HUES6 (cell line): ENCODE data around the gene UVRAG.

Experiments used
- H3K27ac ChIP-seq: 2 replicates; pipeline ENCODE4 v1.7.0; 2013; ENCODE audit warnings: low read depth, mild to moderate bottlenecking, low read length, inconsistent platforms
- H3K27me3 ChIP-seq: 2 replicates; pipeline ENCODE4 v1.6.1; 2013; ENCODE audit warnings: low read length; ENCODE audit not compliant: control insufficient read depth, insufficient read depth
- H3K36me3 ChIP-seq: 2 replicates; pipeline ENCODE4 v1.6.1; 2013; ENCODE audit warnings: low read length; ENCODE audit not compliant: control insufficient read depth, insufficient read depth
- H3K4me1 ChIP-seq: 2 replicates; pipeline ENCODE4 v1.6.1; 2013; ENCODE audit warnings: low read length; ENCODE audit not compliant: control insufficient read depth, insufficient read depth
- H3K4me3 ChIP-seq: 2 replicates; pipeline ENCODE4 v1.5.1; 2013; ENCODE audit warnings: low read depth, low read length
- H3K9ac ChIP-seq: one replicate; pipeline ENCODE4 v1.6.1; 2013; ENCODE audit warnings: mild to moderate bottlenecking, low read length
- H3K9me3 ChIP-seq: 2 replicates; pipeline ENCODE4 v1.6.1; 2013; ENCODE audit warnings: low read depth, low read length; ENCODE audit not compliant: control insufficient read depth, insufficient read depth

UVRAG gene

GRCh38 chr11:76087749-76088148 is 272.7 kb downstream of the UVRAG start:
- Histone ChIP-seq H3K27ac (no peak overlapping the region), H3K4me3 (no peak overlapping the region), H3K36me3 (no peaks in the 10 kb centered on the region)

GRCh38 chr11:76088511-76088910 is 273.5 kb downstream of the UVRAG start:
- Histone ChIP-seq H3K9ac (no peak overlapping the region), H3K4me3 (no peak overlapping the region), H3K27me3 (no peaks in the 10 kb centered on the region), H3K9me3 (no peaks in the 10 kb centered on the region), H3K4me1 (peaks cover 4% of the 10 kb centered on the region; the same call in 1 of the 2 replicates), H3K27ac (peak overlapping the region; percentile 41; the same call in 1 of the 2 replicates), H3K36me3 (no peaks in the 10 kb centered on the region)

More at GRCh38 chr11:76087749-76088148, 272.7 kb downstream of the UVRAG start:
- H3K27me3 ChIP-seq, result no peaks in the 10 kb centered on the region
- no peak overlapping the region for H3K9ac ChIP-seq
- H3K9me3 ChIP-seq, result no peaks in the 10 kb centered on the region
- peaks cover 4% of the 10 kb centered on the region; the same call in 1 of the 2 replicates for H3K4me1 ChIP-seq

DNA sequence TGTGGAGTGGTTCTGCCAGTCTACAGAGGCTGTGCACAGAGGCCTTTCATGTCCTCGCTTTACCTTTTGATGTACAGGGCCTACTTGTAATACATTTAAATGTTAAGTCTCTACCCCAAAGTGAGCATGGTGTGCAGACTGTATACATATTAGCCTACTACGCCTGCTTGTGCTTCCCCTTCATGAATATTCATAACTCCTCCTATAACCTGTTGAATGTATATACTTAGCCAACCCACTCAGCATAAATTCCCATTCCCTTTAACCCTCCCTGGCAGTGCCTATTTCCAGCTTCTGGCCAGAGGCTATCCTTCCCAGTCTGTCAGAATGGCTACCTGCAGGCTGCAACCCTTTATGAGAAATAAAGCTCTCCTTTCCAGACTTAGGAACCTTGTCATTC is 275.2 kb downstream of the UVRAG start:
- no peaks in the 10 kb centered on the region for H3K36me3 ChIP-seq
- peaks cover 4% of the 10 kb centered on the region for H3K4me1 ChIP-seq
- no peak overlapping the region for H3K9ac ChIP-seq

DNA sequence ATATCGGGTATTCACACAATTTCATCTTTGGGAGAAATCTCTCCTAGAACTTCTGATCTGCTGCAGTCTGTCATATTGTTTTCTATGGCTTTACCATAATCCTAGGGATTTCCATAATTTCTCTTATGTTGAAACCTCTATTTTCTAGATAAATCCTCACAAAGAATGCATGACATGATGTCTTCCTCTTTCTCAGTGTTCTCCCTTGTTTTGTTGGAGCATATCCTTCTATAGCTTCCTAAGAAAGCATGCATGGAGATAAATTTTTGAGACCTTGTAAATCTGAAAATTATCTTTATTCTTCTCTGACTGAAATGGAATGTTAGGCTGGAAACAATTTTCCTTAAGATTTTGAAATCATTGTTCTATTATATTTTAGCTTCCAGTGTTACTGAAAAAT is 275.8 kb downstream of the UVRAG start:
- H3K36me3 ChIP-seq, result no peaks in the 10 kb centered on the region
- H3K4me1 ChIP-seq, result peaks cover 4% of the 10 kb centered on the region
- no peak overlapping the region for H3K9ac ChIP-seq
- H3K9me3 ChIP-seq, result no peaks in the 10 kb centered on the region
- H3K27me3 ChIP-seq, result no peaks in the 10 kb centered on the region
- no peak overlapping the region for H3K4me3 ChIP-seq
- H3K27ac ChIP-seq, result no peak overlapping the region

More for the DNA sequence above, 275.2 kb downstream of the UVRAG start:
- H3K9me3 ChIP-seq, result no peaks in the 10 kb centered on the region
- no peak overlapping the region for H3K27ac ChIP-seq
- H3K27me3 ChIP-seq, result no peaks in the 10 kb centered on the region
- no peak overlapping the region for H3K4me3 ChIP-seq

DNA sequence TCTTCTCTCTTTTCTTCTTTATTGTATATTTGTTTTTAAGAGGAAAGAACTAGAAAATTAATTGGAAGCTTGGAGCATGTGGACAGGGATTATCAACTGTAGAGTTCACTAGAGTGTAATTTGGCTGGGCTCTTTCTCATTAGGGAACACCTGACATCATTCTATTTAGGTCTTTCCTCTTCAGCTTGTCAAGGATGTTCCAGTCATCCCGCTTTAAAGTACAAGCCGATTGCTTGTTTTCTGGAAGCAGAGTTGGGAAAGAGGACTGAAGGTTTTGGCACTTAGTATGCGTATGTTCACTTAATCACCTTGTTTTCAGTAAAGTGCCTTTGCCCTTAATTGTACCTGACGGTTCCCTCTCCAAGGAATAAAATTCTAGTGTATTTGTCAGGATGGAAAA is 279.7 kb downstream of the UVRAG start:
- Histone ChIP-seq H3K4me3 (no peak overlapping the region), H3K9ac (no peak overlapping the region), H3K9me3 (no peaks in the 10 kb centered on the region), H3K4me1 (no peaks in the 10 kb centered on the region; the same call in none of the 2 replicates), H3K36me3 (no peaks in the 10 kb centered on the region), H3K27ac (no peak overlapping the region), H3K27me3 (no peaks in the 10 kb centered on the region)

- Histone ChIP-seq H3K4me3 (no peak overlapping the region), H3K36me3 (no peaks in the 10 kb centered on the region), H3K27ac (no peak overlapping the region), H3K27me3 (no peaks in the 10 kb centered on the region), H3K9ac (no peak overlapping the region), H3K9me3 (no peaks in the 10 kb centered on the region), H3K4me1 (no peaks in the 10 kb centered on the region; the same call in none of the 2 replicates)
Measured at GRCh38 chr11:76095891-76096290, 280.9 kb downstream of the UVRAG start.

DNA sequence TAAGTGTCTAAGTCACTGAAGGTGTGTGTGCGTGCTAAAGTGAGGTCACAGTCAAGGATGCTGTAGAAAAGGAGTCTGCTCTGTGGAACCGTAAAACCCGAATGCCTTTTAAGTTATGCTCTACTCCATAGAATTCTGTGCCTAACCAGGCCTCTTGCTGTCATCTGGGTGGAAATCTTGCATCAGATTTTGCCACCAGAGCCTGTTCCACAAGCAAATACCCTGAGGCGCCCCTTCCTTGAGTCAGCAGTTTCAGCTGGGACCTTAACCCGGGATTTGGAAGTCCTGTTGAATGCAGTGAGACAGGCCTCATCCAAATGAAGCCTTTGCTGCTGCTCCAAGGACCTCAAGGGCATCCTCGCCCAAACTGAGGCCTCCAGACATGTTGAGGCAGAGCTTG is 281.5 kb downstream of the UVRAG start:
- Histone ChIP-seq H3K4me1 (no peaks in the 10 kb centered on the region; the same call in none of the 2 replicates), H3K4me3 (no peak overlapping the region), H3K27me3 (no peaks in the 10 kb centered on the region), H3K36me3 (no peaks in the 10 kb centered on the region), H3K9me3 (no peaks in the 10 kb centered on the region), H3K27ac (no peak overlapping the region), H3K9ac (no peak overlapping the region)

- Histone ChIP-seq H3K36me3 (no peaks in the 10 kb centered on the region), H3K4me1 (no peaks in the 10 kb centered on the region), H3K9me3 (no peaks in the 10 kb centered on the region), H3K27ac (no peak overlapping the region), H3K4me3 (no peak overlapping the region), H3K9ac (no peak overlapping the region), H3K27me3 (no peaks in the 10 kb centered on the region)
Measured at GRCh38 chr11:76102802-76103201, 287.8 kb downstream of the UVRAG start.

- H3K9me3 ChIP-seq, result no peaks in the 10 kb centered on the region
- no peaks in the 10 kb centered on the region for H3K36me3 ChIP-seq
- H3K27ac ChIP-seq, result no peak overlapping the region
- H3K4me1 ChIP-seq, result no peaks in the 10 kb centered on the region
- H3K27me3 ChIP-seq, result no peaks in the 10 kb centered on the region
- no peak overlapping the region for H3K4me3 ChIP-seq
- no peak overlapping the region for H3K9ac ChIP-seq
Measured at GRCh38 chr11:76103460-76103859, 288.4 kb downstream of the UVRAG start.

- H3K4me3 ChIP-seq, result no peak overlapping the region
- no peaks in the 10 kb centered on the region for H3K4me1 ChIP-seq
- no peaks in the 10 kb centered on the region for H3K36me3 ChIP-seq
- no peak overlapping the region for H3K9ac ChIP-seq
- no peaks in the 10 kb centered on the region for H3K9me3 ChIP-seq
- H3K27ac ChIP-seq, result no peak overlapping the region
- H3K27me3 ChIP-seq, result no peaks in the 10 kb centered on the region
Measured at GRCh38 chr11:76104285-76104684, 289.3 kb downstream of the UVRAG start.

GRCh38 chr11:76105637-76106036 is 290.6 kb downstream of the UVRAG start:
- Histone ChIP-seq H3K27ac (no peak overlapping the region), H3K9ac (no peak overlapping the region), H3K36me3 (no peaks in the 10 kb centered on the region), H3K4me3 (no peak overlapping the region), H3K4me1 (no peaks in the 10 kb centered on the region), H3K27me3 (no peaks in the 10 kb centered on the region), H3K9me3 (no peaks in the 10 kb centered on the region)

GRCh38 chr11:76107971-76108370 is 293.0 kb downstream of the UVRAG start:
- no peaks in the 10 kb centered on the region for H3K9me3 ChIP-seq

More at GRCh38 chr11:76107971-76108370, 293.0 kb downstream of the UVRAG start:
- Histone ChIP-seq H3K4me1 (no peaks in the 10 kb centered on the region), H3K27me3 (no peaks in the 10 kb centered on the region), H3K4me3 (no peak overlapping the region), H3K9ac (no peak overlapping the region), H3K36me3 (no peaks in the 10 kb centered on the region), H3K27ac (no peak overlapping the region)
